ENCODE results near the gene C12orf75.

Gene C12orf75

GRCh38 chr12:105363890-105364289, 33.4 kb downstream of the C12orf75 start:
- FAIRE-seq, result no peak
- no peak for DNase-seq (ENCODE audit: extremely low spot score, insufficient read length, low read depth)

DNA sequence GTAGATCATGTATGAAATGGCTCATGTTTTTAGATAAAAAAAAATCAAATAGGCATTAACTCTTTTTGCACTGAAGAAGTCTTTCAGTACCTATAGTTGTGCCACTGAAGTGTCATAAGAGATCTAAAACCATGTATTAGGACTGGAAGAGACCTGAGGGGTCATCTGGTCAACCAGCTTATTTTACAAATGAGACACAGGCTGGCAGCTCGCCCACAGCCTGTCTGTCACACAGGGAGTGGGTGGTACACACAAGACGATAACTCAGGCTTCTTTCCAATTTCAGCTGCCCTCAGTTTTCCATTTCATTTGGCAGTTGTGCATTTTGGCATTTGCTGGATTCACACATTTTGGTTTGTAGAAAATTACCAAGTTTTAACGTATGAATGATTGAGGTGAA, 34.7 kb downstream of the C12orf75 start:
- FAIRE-seq, result no peak
- DNase-seq (ENCODE audit: extremely low spot score, insufficient read length, low read depth), result no peak

- DNase-seq (ENCODE audit: extremely low spot score, insufficient read length, low read depth) (no peak), FAIRE-seq (no peak)
Measured at GRCh38 chr12:105368047-105368646, 37.7 kb downstream of the C12orf75 start.

DNA sequence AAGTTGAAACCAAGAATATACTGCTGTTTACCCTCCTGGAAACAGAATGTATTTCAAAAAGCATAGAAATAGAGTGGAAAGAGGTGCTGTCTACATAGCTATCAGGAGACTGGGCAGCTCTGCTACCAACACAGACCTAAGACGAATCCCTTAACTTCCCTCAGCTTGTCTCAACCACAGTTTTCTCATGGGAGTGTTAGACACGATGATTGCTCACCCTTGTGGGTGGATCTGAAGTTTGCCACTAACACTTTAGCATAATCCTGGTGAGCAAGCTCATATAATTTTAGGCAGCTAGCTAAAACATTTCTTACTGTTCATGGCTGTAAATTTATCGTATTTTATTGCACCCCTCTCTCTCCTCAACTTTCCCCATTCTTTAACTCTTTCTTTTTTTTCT, 38.5 kb downstream of the C12orf75 start:
- no peak for FAIRE-seq
- no peak for DNase-seq (ENCODE audit: extremely low spot score, insufficient read length, low read depth)

DNA sequence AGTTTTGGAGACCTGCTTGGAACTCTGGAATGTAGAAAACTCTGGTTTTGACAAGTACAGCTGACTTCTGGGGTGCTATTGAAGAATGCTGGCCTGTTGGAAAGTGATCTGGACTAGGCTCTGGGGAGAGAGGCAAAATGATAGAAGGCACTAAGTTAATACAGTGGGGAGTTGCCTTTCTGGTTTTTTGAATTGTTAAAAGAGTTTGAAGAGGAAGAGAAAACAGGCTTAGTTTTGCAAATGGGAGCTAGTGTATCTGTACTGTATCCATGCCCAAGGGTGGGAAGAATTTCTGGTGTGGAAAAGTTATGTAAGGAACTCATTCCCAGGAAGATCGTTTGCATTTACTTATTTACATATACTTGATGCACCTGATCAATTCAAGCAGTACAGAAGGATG, 43.8 kb downstream of the C12orf75 start:
- DNase-seq (ENCODE audit: extremely low spot score, insufficient read length, low read depth), result no peak
- FAIRE-seq, result no peak

GRCh38 chr12:105377077-105377476, 46.6 kb downstream of the C12orf75 start:
- no peak for DNase-seq (ENCODE audit: extremely low spot score, insufficient read length, low read depth)
- FAIRE-seq, result no peak

GRCh38 chr12:105378911-105379310, 48.4 kb downstream of the C12orf75 start:
- FAIRE-seq (no peak), DNase-seq (ENCODE audit: extremely low spot score, insufficient read length, low read depth) (no peak)

DNA sequence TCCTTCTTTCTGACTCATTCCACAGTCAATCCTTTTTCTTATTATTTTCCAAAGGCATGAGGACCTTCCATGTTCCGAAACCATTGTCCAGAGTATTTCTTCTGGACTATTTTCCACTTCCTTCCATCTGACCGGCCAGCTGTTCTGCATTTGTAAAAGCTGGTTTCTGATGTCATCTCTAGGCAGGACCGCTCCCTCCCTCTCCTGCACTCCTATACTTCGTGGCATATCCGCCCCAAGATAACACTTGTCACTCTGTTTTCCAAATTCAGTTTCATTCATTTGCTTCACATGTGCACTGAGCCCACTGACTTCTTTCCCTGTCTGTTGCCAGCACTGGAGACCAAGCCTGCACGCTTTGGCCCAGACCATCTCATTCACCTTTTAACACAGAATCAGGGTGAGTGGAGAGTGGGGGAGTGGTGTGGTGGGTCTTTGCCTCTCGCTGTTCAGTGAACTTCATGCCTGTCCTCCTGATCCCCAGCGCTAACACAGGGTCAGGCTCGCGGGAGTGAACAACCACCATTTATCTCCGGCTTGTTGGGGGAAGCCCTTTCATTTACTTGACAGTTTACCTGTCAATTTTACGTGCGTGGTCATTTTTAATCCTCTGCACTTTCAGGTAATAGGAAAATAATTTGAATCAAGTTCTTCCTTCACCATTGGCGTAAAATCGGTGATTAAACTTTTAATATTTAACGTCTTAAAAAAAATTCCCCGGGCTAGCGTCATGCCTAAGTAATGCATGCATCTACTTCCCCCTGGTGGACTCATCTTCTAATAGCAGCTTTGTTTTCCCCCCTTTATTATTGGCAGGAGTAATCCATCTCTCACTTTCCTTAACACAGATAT, 52.5 kb downstream of the C12orf75 start:
- DNase-seq (ENCODE audit: extremely low spot score, insufficient read length, low read depth) (peak; percentile 49), FAIRE-seq (peak; percentile 91)

GRCh38 chr12:105384220-105384619, 53.7 kb downstream of the C12orf75 start:
- no peak for DNase-seq (ENCODE audit: extremely low spot score, insufficient read length, low read depth)
- no peak for FAIRE-seq

GRCh38 chr12:105384916-105385535, 54.5 kb downstream of the C12orf75 start:
- FAIRE-seq (no peak), DNase-seq (ENCODE audit: extremely low spot score, insufficient read length, low read depth) (no peak)

DNA sequence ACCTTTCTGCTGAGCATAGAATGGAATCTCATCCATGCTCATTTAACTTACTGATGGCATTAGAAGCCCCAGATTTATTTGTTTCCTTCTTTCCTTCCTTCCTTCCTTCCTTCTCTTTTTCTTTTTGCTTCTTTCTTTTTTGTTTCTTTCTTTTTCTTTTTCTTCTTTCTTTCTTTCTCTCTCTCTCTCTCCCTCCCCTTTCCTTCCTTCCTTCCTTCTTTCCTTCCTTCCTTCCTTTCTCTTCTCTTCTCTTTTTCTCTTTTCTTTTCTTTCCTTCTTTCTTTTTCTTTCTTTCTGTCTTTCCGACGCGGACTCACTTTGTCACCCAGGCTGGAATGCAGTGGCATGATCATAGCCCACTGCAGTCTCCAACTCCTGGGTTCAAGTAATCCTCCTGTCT, 55.9 kb downstream of the C12orf75 start:
- DNase-seq (ENCODE audit: extremely low spot score, insufficient read length, low read depth) (no peak), FAIRE-seq (no peak)

DNA sequence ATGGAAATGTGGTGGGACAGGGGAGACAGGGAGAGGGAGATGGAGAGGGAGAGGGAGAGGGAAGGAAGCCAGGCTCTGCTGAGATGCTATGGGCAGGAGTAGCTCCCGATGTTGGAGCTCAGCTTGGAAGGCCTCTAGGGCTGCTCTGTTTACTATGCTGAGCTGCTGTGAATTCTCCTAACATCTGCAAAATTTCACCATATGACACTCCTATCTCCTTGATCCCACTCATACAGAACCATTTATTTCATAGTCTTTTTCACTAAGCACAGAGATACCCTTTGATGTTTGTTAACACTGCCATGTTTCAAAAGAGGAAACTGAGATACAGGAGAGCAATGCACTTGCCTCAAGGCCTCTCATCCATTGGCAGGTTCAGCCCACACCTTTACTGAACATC, 60.7 kb downstream of the C12orf75 start:
- DNase-seq (ENCODE audit: extremely low spot score, insufficient read length, low read depth) (no peak), FAIRE-seq (no peak)

DNA sequence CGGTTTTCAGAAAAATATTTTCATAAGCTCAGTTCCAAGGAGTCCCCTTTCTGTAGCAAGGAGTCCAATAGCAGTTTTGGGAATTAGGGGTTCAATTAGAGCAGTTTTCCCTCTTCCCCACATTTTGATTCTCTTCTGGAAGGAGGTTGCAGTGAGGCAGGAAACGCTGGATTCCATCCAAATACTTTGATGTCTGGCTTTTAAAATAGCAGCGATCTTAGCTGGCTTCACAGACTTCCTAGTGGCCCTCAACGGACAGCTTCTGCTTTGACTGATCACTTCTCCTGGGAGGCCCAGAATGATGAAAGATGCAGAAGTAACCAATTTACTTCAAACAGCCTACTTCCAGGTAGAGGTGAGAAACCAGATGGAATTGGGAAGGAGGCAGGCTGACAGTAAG, 63.1 kb downstream of the C12orf75 start:
- DNase-seq (ENCODE audit: extremely low spot score, insufficient read length, low read depth), result no peak
- FAIRE-seq, result no peak

GRCh38 chr12:105396024-105396423, 65.5 kb downstream of the C12orf75 start:
- DNase-seq (ENCODE audit: extremely low spot score, insufficient read length, low read depth) (no peak), FAIRE-seq (no peak)

DNA sequence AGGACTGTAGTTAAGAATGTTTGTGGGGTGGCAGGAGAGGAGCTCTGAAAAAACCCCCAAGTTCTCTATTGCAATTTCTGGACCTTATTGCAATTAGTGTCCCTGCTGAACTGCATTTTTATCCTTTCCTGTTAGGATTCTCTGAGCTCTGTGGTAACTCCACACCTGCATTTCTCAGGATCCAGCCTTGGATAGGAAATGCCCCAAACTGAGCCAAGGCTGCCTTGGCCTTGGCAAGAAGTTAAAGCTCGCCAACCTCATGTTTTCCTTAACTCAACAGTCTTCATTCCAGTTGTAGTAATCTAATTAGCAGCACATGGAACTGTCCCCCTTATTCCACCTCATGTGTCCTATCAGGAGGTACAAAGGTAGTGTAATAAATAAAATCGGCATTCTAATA, 66.5 kb downstream of the C12orf75 start:
- no peak for DNase-seq (ENCODE audit: extremely low spot score, insufficient read length, low read depth)
- FAIRE-seq, result no peak

DNA sequence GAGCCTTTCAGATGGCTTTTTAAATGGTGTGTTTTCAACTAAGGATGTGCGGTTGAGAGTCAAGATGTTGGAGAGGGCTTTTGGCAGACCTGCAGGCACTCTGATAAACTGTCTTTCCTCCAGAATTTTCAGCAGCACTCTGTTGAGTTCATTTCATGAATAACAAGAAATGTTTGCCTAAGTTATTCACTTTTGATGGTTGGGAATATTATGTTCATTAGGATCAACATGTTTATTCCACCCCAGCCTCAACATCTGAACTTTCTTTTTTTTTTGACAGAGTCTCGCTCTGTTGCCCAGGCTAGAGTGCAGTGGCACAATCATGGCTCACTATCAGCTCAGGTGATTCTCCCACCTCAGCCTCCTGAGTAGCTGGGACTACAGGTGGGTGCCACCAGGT, 68.4 kb downstream of the C12orf75 start:
- DNase-seq (ENCODE audit: extremely low spot score, insufficient read length, low read depth) (no peak), FAIRE-seq (no peak)

DNA sequence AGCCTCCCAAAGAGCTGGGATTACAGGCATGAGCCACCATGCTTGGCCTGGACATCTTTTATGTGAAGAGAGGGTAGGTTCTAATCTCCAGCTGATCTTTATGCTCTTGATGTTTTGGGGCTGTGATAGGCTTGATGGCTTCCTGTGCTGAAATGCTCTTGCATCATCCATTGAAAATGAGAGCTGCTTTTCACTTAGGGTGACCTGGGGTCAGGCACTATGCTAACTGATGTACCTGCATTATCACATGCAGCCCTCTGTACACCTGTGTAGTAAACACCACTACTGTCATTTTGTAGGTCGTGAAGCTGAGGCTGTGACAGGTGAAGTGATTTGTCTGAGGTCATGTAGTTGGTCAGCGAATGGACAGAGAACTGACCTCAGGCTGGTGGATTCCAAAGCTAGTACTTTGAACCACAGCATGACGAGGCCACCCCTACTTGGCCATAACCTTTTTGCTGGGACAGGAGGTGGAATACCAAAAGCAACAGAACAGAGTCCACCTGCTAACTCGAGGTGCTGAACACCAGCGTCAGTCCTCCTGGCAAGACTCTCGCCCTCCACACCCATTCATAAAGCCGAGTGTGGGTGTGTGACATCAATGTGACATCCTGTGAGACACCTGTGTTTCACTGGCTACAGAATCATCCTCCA, 69.1 kb downstream of the C12orf75 start:
- FAIRE-seq, result no peak

GRCh38 chr12:105400227-105400626, 69.7 kb downstream of the C12orf75 start:
- FAIRE-seq (no peak), DNase-seq (ENCODE audit: extremely low spot score, insufficient read length, low read depth) (no peak)

More for the DNA sequence above, 69.1 kb downstream of the C12orf75 start:
- DNase-seq (ENCODE audit: extremely low spot score, insufficient read length, low read depth), result no peak

GRCh38 chr12:105401198-105401597, 70.7 kb downstream of the C12orf75 start:
- FAIRE-seq, result no peak
- DNase-seq (ENCODE audit: extremely low spot score, insufficient read length, low read depth), result no peak

GRCh38 chr12:105402366-105402765, 71.9 kb downstream of the C12orf75 start:
- FAIRE-seq, result no peak
- no peak for DNase-seq (ENCODE audit: extremely low spot score, insufficient read length, low read depth)

GRCh38 chr12:105403095-105403494, 72.6 kb downstream of the C12orf75 start:
- FAIRE-seq, result no peak
- DNase-seq (ENCODE audit: extremely low spot score, insufficient read length, low read depth), result no peak
